Left lung (tissue), 14 donors: Measurements from ENCODE around the gene RAB33B. TPM values are rescaled to one million over a fixed set of nuclear protein-coding genes. Genes with fewer than 3 reads are reported as not detected.
"Not testable (repeated sequence)": the region's sequence is repeated elsewhere in the genome, so short reads cannot be mapped to it uniquely, and the experiment has no call there.

Source experiments
- ATAC-seq: fragments of 200-7000 bp; cut with Tn5 transposase; one replicate; pipeline ENCODE4 v1.9.1; 2020; ENCODE audit warnings: moderate library complexity
- DNase-seq, 4 donors: peaks; one replicate each; pipeline ENCODE4 v3.0.0-alpha.2; 2013 to 2020
- H3K27ac ChIP-seq, 2 donors: fragments of 200-600 bp; sonication (generic) in 1 of 2; one replicate each; pipeline versions ENCODE4 v1.5.0 to v1.8.0; 2020 to 2021
- H3K27me3 ChIP-seq, 2 donors: fragments of 200-600 bp; sonication (generic) in 1 of 2; one replicate each; pipeline versions ENCODE4 v1.5.0 to v1.8.0; 2020 to 2021
- H3K36me3 ChIP-seq, 2 donors: fragments of 200-600 bp; sonication (generic) in 1 of 2; one replicate each; pipeline versions ENCODE4 v1.5.0 to v1.8.0; 2020 to 2021
- H3K4me1 ChIP-seq, 2 donors: fragments of 200-600 bp; one replicate each; pipeline ENCODE4 v1.8.0; 2021
- H3K4me3 ChIP-seq, 2 donors: fragments of 200-600 bp; sonication (generic) in 1 of 2; one replicate each; pipeline versions ENCODE4 v1.5.0 to v1.8.0; 2020 to 2021; ENCODE audit warnings: mild to moderate bottlenecking in 1 of 2
- H3K9me3 ChIP-seq, 2 donors: fragments of 200-600 bp; sonication (generic) in 1 of 2; one replicate each; pipeline versions ENCODE4 v1.5.0 to v1.8.0; 2020 to 2021
- intact Hi-C, 2 donors: fragments of 100-400 bp; cut with DNase I; formaldehyde crosslinking; loops; one replicate each; pipeline versions ENCODE4 v1.11.2 to v1.14.2; 2022
- long read RNA-seq, 12 donors: library from polyadenylated mRNA in 2 of 12; unstranded in 2 of 12; transcript quantifications; one replicate each; pipeline ENCODE4 v2.0.0 and lab custom pipeline, GENCODE V29; 2019 to 2026
- polyA plus RNA-seq, 6 donors: library from polyadenylated mRNA; unstranded; fragments of 120-200 nt; gene quantifications; one replicate each; pipeline ENCODE4 v1.2.1, GENCODE V29; 2013; ENCODE audit not compliant: insufficient read length in 6 of 6
- total RNA-seq, 2 donors: library from RNA; stranded (reverse); fragmentation: NEBNext Ultra II Directional; extraction: Animal tissue kit (Norgen Biotek cat#: 25700); gene quantifications; one replicate each; pipeline ENCODE4 v1.2.1, GENCODE V29; 2021
- TF ChIP-seq, protein P1 (sequence below), 2 donors: fragments of 200-600 bp; sonication (generic) in 1 of 2; IDR thresholded peaks; one replicate each; pipeline versions ENCODE4 v1.5.0 to v1.8.0; 2021; ENCODE audit warnings: antibody characterized with exemption in 2 of 2
- donor health status: DM: no; HTN: yes; CAD: no.
- donor health status: DM: no; HTN: no; CAD: no.

Gene RAB33B
- total RNA-seq (1 to 10 TPM; 8.4 to 9.5 TPM), polyA plus RNA-seq (10 to 100 TPM; 10.6 to 13.3 (median 11.2) TPM)
- long read RNA-seq, donor 1, full-length matches to known transcripts, result 17 of 17 reads
- long read RNA-seq, donor 1, partial matches to known transcripts, result 0 of 17 reads
- long read RNA-seq, donor 1, other reads (novel, unspliced or antisense), result 0 of 17 reads
- long read RNA-seq, donor 2, full-length matches to known transcripts, result 8 of 8 reads
- long read RNA-seq, donor 2, partial matches to known transcripts, result 0 of 8 reads
- long read RNA-seq, donor 2, other reads (novel, unspliced or antisense), result 0 of 8 reads
- long read RNA-seq, donor 3, full-length matches to known transcripts, result 5 of 5 reads
- long read RNA-seq, donor 3, partial matches to known transcripts, result 0 of 5 reads
- long read RNA-seq, donor 3, other reads (novel, unspliced or antisense), result 0 of 5 reads
- long read RNA-seq, donor 4, full-length matches to known transcripts, result 1 of 1 reads
- long read RNA-seq, donor 4, partial matches to known transcripts, result 0 of 1 reads
- long read RNA-seq, donor 4, other reads (novel, unspliced or antisense), result 0 of 1 reads
- long read RNA-seq, donor 5, full-length matches to known transcripts, result 7 of 7 reads
- long read RNA-seq, donor 5, partial matches to known transcripts, result 0 of 7 reads
- long read RNA-seq, donor 5, other reads (novel, unspliced or antisense), result 0 of 7 reads
- long read RNA-seq, donor 6, full-length matches to known transcripts, result 8 of 8 reads
- long read RNA-seq, donor 6, partial matches to known transcripts, result 0 of 8 reads
- long read RNA-seq, donor 6, other reads (novel, unspliced or antisense), result 0 of 8 reads
- long read RNA-seq, donor 7, full-length matches to known transcripts, result 2 of 2 reads
- long read RNA-seq, donor 7, partial matches to known transcripts, result 0 of 2 reads
- long read RNA-seq, donor 7, other reads (novel, unspliced or antisense), result 0 of 2 reads
- long read RNA-seq, donor 8, full-length matches to known transcripts, result 6 of 6 reads
- long read RNA-seq, donor 8, partial matches to known transcripts, result 0 of 6 reads
- long read RNA-seq, donor 8, other reads (novel, unspliced or antisense), result 0 of 6 reads
- long read RNA-seq, donor 9, result 0 reads
- long read RNA-seq, donor 10, result 0 reads
- long read RNA-seq, donor 11, full-length matches to known transcripts, result 1 of 1 reads
- long read RNA-seq, donor 11, partial matches to known transcripts, result 0 of 1 reads
- long read RNA-seq, donor 11, other reads (novel, unspliced or antisense), result 0 of 1 reads
- long read RNA-seq, donor 12, full-length matches to known transcripts, result 6 of 6 reads
- long read RNA-seq, donor 12, partial matches to known transcripts, result 0 of 6 reads
- long read RNA-seq, donor 12, other reads (novel, unspliced or antisense), result 0 of 6 reads

DNA sequence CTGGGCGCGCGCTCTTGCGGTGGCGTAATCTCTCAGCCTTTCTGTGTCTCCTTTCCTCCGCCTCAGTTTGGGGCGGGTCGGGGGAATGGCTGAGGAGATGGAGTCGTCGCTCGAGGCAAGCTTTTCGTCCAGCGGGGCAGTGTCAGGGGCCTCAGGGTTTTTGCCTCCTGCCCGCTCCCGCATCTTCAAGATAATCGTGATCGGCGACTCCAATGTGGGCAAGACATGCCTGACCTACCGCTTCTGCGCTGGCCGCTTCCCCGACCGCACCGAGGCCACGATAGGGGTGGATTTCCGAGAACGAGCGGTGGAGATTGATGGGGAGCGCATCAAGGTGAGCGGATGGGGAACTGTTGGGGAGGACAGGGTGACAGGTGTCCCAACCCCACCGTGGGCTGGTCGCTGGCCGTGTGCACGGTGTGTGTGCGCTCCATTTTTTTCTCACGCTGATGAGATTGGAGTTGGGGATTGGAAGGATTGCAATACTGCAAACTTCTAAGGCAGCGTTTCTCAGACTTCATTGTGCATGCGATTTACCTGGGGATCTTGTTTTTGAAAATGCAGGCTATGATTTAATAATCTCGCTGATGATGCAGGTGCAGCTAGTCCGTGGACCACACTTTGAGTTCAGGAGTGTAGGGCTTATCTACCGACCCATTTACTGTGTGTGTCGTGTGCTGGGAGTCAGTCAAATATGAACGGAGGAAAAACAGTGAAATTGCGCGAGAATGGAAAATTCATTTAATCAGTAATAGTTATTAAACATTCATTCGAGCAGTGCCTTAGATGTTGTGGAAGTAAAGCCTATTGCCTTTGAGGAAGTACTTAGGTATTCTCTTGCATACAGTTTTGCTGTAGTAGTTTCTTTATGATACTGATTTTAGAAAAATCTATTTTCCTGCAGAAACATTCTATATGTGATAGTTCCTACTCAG lies at the start of gene RAB33B:
RAB33B (plus strand) TSS at position 11 of the 935 bp plus-strand sequence; CDS start at position 86, 75 bp downstream.
- peak within 1 kb of the TSS; percentile 74 to 87 for H3K4me3 ChIP-seq
- H3K4me1 ChIP-seq, result peaks cover 23 to 49% of the 10 kb centered on the region in 2 donors
- DNase-seq (peak in 1 of 4 donors; percentile 9), ATAC-seq (peak; percentile 1)
- TF ChIP-seq, protein P1, sequence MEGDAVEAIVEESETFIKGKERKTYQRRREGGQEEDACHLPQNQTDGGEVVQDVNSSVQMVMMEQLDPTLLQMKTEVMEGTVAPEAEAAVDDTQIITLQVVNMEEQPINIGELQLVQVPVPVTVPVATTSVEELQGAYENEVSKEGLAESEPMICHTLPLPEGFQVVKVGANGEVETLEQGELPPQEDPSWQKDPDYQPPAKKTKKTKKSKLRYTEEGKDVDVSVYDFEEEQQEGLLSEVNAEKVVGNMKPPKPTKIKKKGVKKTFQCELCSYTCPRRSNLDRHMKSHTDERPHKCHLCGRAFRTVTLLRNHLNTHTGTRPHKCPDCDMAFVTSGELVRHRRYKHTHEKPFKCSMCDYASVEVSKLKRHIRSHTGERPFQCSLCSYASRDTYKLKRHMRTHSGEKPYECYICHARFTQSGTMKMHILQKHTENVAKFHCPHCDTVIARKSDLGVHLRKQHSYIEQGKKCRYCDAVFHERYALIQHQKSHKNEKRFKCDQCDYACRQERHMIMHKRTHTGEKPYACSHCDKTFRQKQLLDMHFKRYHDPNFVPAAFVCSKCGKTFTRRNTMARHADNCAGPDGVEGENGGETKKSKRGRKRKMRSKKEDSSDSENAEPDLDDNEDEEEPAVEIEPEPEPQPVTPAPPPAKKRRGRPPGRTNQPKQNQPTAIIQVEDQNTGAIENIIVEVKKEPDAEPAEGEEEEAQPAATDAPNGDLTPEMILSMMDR (IDR thresholded peaks at IDR 0.05), result no peak
- H3K27ac ChIP-seq, result peak within 1 kb of the TSS; percentile 96 to 97
- intact Hi-C loops, result no loop called here
- no peaks in the 10 kb centered on the region for H3K9me3 ChIP-seq
- H3K27me3 ChIP-seq, result no peaks in the 10 kb centered on the region
- H3K36me3 ChIP-seq, result no peaks in the 10 kb centered on the region

DNA sequence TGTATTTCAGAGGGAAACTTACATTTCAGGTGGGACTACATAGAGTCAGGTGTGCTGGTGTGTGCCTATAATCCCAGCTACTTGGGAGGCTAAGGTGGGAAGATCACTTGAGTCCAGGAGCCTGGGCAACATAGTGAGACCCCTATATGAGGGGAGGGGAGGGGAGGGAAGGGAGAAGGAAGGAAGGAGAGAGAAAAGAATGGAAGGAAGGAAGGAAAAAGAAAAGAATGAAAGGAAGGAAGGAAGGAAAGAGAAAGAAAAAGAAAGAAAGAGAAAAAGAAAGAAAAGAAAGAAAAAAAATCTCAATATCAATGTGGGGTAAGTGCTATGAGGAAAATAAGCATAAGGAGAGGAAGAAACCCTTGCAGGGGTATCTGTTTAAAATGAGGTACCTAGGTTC lies 43.6 kb upstream of the RAB33B start:
- intact Hi-C loops, result loop anchor here in 1 of 2 donors (10.0 kb wide), 1 partner anchor 234 kb away; no protein-coding TSS in a partner anchor
- no peaks in the 10 kb centered on the region for H3K27me3 ChIP-seq
- H3K9me3 ChIP-seq, result peaks cover 0 to 10% of the 10 kb centered on the region in 2 donors
- peaks cover 0 to 6% of the 10 kb centered on the region in 2 donors for H3K36me3 ChIP-seq
- H3K27ac ChIP-seq, result no peak overlapping the region
- peaks cover 0 to 1% of the 10 kb centered on the region in 2 donors for H3K4me1 ChIP-seq
- no peak for ATAC-seq
- DNase-seq, result no peak
- TF ChIP-seq, protein P1 (IDR thresholded peaks at IDR 0.05), result no peak
- no peak overlapping the region for H3K4me3 ChIP-seq

DNA sequence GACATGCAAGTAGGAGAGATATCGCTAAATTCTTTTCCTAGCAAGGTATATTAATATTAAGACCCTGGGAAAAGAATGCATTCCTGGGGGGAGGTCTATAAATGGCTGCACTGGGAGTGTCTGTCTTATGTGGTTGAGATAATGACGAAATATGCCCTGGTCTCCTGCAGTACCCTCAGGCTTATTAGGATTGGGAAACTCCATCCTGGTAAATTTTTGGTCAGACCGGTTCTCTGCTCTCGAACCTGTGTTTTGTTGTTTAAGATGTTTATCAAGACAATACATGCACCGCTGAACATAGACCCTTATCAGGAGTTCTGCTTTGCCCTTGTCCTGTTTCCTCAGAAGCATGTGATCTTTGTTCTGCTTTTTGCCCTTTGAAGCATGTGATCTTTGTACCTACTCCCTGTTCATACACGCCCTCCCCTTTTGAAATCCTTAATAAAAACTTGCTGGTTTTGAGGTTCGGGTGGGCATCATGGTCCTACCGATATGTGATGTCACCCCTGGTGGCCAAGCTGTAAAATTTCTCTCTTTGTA lies 39.2 kb upstream of the RAB33B start:
- intact Hi-C loops, result loop anchor here in 1 of 2 donors (10.0 kb wide), 1 partner anchor 230 kb away; no protein-coding TSS in a partner anchor
- H3K4me3 ChIP-seq, DNase-seq, H3K36me3 ChIP-seq, H3K27me3 ChIP-seq, ATAC-seq: not testable (repeated sequence)
- Histone ChIP-seq H3K4me1 (peaks cover 0 to 38% of the 10 kb centered on the region in 2 donors), H3K27ac (peak overlapping the region in 1 of 2 donors; percentile 28), H3K9me3 (peaks cover 0 to 10% of the 10 kb centered on the region in 2 donors)

DNA sequence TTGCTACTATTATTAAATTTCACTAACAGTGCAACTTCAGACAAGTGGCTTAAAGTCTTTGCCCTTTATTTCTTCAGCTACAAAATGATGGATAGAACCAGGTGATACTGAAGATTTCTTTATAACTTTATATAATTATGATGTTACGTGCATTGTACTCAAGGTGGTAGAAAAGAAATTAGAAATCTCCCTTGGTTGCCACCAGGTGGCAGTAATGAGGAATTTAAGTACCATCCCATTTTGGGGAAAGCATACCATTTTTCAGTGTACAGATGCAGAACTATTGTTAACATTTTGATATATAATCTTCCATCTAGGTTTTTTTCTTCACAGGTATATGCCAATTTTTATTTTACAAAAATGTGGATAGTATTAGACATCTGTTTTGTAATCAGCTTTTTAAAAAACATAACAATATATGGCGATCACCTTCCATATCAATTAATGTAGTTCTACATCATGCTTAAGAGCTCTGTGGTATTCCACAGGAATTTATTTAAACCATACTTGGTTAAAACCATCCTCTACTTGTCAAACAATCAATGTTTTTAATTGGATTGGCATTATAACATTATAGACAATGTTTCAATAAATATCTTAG lies 37.7 kb upstream of the RAB33B start:
- DNase-seq, result peak in 2 of 4 donors; percentile 5 to 46
- peak overlapping the region in 1 of 2 donors; percentile 18 for H3K27ac ChIP-seq
- peaks cover 0 to 43% of the 10 kb centered on the region in 2 donors for H3K4me1 ChIP-seq
- H3K27me3 ChIP-seq, result no peaks in the 10 kb centered on the region
- H3K36me3 ChIP-seq, result peaks cover 0 to 6% of the 10 kb centered on the region in 2 donors
- H3K4me3 ChIP-seq, result no peak overlapping the region
- intact Hi-C loops, result loop anchor here in 1 of 2 donors (10.0 kb wide), 1 partner anchor 229 kb away; no protein-coding TSS in a partner anchor
- TF ChIP-seq, protein P1 (IDR thresholded peaks at IDR 0.05), result peak; percentile 68 to 78
- peak; percentile 74 for ATAC-seq
- peaks cover 0 to 10% of the 10 kb centered on the region in 2 donors for H3K9me3 ChIP-seq
